A673 (cell line): ENCODE results near the gene CUL2.
"Not testable (repeated sequence)": the region's sequence is repeated elsewhere in the genome, so short reads cannot be mapped to it uniquely, and the experiment has no call there.

Source experiments
- CTCF ChIP-seq: fragments of 300-800, 200-600 bp; sonication (generic); conservative IDR thresholded peaks from 2 replicates; pipeline ENCODE4 v1.5.1; 2017; ENCODE audit warnings: low read depth, mild to moderate bottlenecking, antibody characterized with exemption, low read length, moderate library complexity, mixed read lengths
- EZH2 ChIP-seq: fragments of 200-600 bp; sonication (generic); IDR thresholded peaks from 2 replicates; pipeline ENCODE4 v1.6.1; 2017; ENCODE audit warnings: borderline replicate concordance, low read depth, mild to moderate bottlenecking, mixed read lengths, antibody characterized with exemption, low read length; ENCODE audit not compliant: poor library complexity, severe bottlenecking

GRCh38 chr10:35045275-35045674 lies 44.9 kb downstream of the CUL2 start:
- not testable (repeated sequence) for TF ChIP-seq CTCF, EZH2
